ENCODE results near the gene CNTNAP4. TPM values are rescaled to one million over a fixed set of nuclear protein-coding genes. Genes with fewer than 3 reads are reported as not detected.

CNTNAP4 gene
- total and polyA plus RNA-seq, 2 of the 8 experiments (the other 6 are each of a cell fraction or from before 2014, with no cell fraction given) = not detected

DNA sequence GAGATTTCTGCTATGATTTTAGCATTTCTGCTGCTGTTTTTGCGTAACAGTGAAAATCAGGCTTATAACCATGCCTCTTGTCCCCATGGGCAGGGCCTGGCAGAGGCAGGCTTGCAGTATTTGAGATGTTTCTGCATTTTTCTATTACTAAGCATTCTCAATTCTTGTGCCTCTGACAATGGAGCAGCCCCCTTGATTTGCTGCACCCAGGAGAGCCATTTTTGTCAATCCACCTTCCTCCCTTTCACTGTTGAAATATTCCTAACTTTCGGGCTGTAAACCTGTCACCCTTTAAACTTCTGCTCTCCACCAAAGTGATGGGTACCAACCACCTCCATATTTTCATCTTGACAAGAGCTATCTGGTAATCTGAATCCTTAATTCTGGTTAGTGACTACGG is 178.1 kb downstream of the CNTNAP4 start:
- H3K56ac ChIP-seq (replicated peaks; ENCODE audit: insufficient read length, low read depth, low read length) = no peak overlapping the region
- CTCF ChIA-PET (ENCODE audit: partially characterized antibody) = interaction anchor here (0.7 to 1.0 kb wide), 2 partner anchors 27 to 144 kb away, joined by 3 read pairs; no protein-coding TSS in a partner anchor
- no peak overlapping the region for H2BK12ac ChIP-seq (ENCODE audit: low read depth, low read length)
- no peak overlapping the region for H2BK20ac ChIP-seq (ENCODE audit: low read length)
- no peak overlapping the region for H3K4ac ChIP-seq (replicated peaks; ENCODE audit: insufficient read length, low read depth, low read length)
- H3K14ac ChIP-seq (ENCODE audit: insufficient read length) = no peak overlapping the region
- no peaks in the 10 kb centered on the region for H3K4me1 ChIP-seq (replicated peaks in 1 of 4; ENCODE audit: control insufficient read depth in 3 of 4, insufficient read depth in 4 of 4, low read length in 3 of 4)
- H3K23me2 ChIP-seq (ENCODE audit: low read depth, low read length) = no peaks in the 10 kb centered on the region
- H3K27ac ChIP-seq (ENCODE audit: low read depth, low read length) = no peak overlapping the region
- H3K4me2 ChIP-seq (ENCODE audit: insufficient read depth in 1 of 2, low read depth in 2 of 2, low read length in 2 of 2) = no peak overlapping the region
- H3K23ac ChIP-seq (ENCODE audit: insufficient read length) = no peak overlapping the region
- POLR2A ChIA-PET (ENCODE audit: partially characterized antibody) = no interaction called here
- WGBS, 2 experiments (ENCODE audit: extremely low coverage in 1 of 2, insufficient coverage in 1 of 2, insufficient read length in 1 of 2, insufficient replicate concordance in 2 of 2, low coverage in 1 of 2, low lambda C conversion rate in 2 of 2, missing lambda C conversion rate in 1 of 2) = 91% methylated on average over 3 of the region's 3 CpGs; no CpG with 5 or more reads in 1 of the 2 experiments
- no peak for DNase-seq (ENCODE audit: low read depth in 1 of 2, low spot score in 2 of 2)
- H3K79me1 ChIP-seq (ENCODE audit: low read depth, low read length) = no peaks in the 10 kb centered on the region
- no peaks in the 10 kb centered on the region for H3K9me3 ChIP-seq (ENCODE audit: insufficient read depth in 2 of 2, low read depth in 1 of 2, low read length in 1 of 2)
- H3K4me3 ChIP-seq (ENCODE audit: extremely low read depth in 1 of 4, insufficient read depth in 2 of 4, low read depth in 3 of 4, low read length in 4 of 4) = no peak overlapping the region
- no peak overlapping the region for H2AK5ac ChIP-seq (ENCODE audit: low read depth, low read length)
- H4K8ac ChIP-seq (ENCODE audit: extremely low read depth, insufficient read depth, low read length) = no peak overlapping the region
- no peak overlapping the region for H3K9ac ChIP-seq (replicated peaks in 1 of 4; ENCODE audit: extremely low read depth in 1 of 4, low read depth in 3 of 4, low read length in 3 of 4)
- H2BK120ac ChIP-seq (replicated peaks; ENCODE audit: low read depth, low read length) = no peak overlapping the region
- H2BK5ac ChIP-seq (ENCODE audit: low read depth, low read length) = no peak overlapping the region
- no peaks in the 10 kb centered on the region for H4K20me1 ChIP-seq (replicated peaks in 1 of 2; ENCODE audit: control insufficient read depth in 1 of 2, insufficient read depth in 2 of 2, low read length in 2 of 2)
- TF ChIP-seq, protein P1, sequence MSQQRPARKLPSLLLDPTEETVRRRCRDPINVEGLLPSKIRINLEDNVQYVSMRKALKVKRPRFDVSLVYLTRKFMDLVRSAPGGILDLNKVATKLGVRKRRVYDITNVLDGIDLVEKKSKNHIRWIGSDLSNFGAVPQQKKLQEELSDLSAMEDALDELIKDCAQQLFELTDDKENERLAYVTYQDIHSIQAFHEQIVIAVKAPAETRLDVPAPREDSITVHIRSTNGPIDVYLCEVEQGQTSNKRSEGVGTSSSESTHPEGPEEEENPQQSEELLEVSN (IDR thresholded peaks at IDR 0.05) = no peak
- TF ChIP-seq KDM4A (IDR thresholded peaks at IDR 0.05; ENCODE audit: low read depth, low read length, severe bottlenecking) = no peak
- TF ChIP-seq SP2 (IDR thresholded peaks at IDR 0.05; ENCODE audit: low read length) = no peak
- no peak overlapping the region for H4K5ac ChIP-seq (ENCODE audit: insufficient read length, low read depth, low read length)
- no peak for FAIRE-seq
- no peaks in the 10 kb centered on the region for H3K36me3 ChIP-seq (ENCODE audit: control insufficient read depth in 2 of 4, insufficient read depth in 4 of 4, low read length in 3 of 4)
- H3K18ac ChIP-seq (ENCODE audit: extremely low read depth, low read length) = no peak overlapping the region
- no peak overlapping the region for H2AFZ ChIP-seq (ENCODE audit: low read length)
- no peak overlapping the region for H2BK15ac ChIP-seq (ENCODE audit: low read length)
- no peaks in the 10 kb centered on the region for H3K79me2 ChIP-seq (ENCODE audit: control insufficient read depth in 1 of 2, insufficient read depth in 2 of 2, low read length in 2 of 2)
- no peaks in the 10 kb centered on the region for H3K27me3 ChIP-seq (replicated peaks in 1 of 4; ENCODE audit: control insufficient read depth in 3 of 4, extremely low read depth in 1 of 4, insufficient read depth in 3 of 4, low read length in 3 of 4)
- H4K91ac ChIP-seq (replicated peaks; ENCODE audit: insufficient read length, low read length) = no peak overlapping the region
